ENCODE data around the gene PRR19.

DNA sequence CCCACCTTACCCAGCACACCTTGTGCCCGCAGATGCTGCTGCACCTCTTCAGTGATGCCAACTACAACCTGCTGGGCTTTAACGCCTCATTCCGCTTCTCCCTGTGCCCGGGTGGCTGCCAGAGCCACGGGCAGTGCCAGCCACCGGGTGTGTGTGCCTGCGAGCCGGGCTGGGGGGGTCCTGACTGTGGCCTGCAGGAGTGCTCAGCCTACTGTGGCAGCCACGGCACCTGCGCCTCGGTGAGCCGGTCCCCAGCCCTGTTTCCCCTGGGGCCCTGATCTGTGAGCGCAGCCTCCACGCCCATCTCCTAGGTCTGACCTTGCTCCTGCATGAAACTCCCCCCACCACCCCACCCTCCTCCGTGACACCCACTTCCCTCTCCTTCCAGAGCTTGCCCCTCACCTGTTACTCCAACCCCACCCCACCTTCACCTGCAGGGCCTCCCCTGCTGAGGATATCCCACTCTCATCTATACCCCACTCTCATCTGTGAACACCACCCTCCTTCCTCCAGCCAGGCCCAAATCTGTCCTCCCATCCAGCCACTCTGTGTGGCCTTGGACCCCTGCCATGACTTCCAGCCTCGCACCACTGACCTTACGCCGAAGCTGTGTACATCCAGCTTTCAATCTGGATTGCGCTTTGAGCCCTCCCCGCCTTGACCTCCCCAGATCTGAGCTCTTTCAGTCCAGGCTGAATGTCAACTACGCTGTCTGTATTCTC, 32.2 kb downstream of the PRR19 start:
- TF ChIP-seq, protein P1, sequence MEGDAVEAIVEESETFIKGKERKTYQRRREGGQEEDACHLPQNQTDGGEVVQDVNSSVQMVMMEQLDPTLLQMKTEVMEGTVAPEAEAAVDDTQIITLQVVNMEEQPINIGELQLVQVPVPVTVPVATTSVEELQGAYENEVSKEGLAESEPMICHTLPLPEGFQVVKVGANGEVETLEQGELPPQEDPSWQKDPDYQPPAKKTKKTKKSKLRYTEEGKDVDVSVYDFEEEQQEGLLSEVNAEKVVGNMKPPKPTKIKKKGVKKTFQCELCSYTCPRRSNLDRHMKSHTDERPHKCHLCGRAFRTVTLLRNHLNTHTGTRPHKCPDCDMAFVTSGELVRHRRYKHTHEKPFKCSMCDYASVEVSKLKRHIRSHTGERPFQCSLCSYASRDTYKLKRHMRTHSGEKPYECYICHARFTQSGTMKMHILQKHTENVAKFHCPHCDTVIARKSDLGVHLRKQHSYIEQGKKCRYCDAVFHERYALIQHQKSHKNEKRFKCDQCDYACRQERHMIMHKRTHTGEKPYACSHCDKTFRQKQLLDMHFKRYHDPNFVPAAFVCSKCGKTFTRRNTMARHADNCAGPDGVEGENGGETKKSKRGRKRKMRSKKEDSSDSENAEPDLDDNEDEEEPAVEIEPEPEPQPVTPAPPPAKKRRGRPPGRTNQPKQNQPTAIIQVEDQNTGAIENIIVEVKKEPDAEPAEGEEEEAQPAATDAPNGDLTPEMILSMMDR (IDR thresholded peaks at IDR 0.05; ENCODE audit: low read depth, low read length, poor library complexity, severe bottlenecking), result no peak
- TF ChIP-seq EZH2phosphoT487 (IDR thresholded peaks at IDR 0.05; ENCODE audit: borderline replicate concordance, low read length), result no peak

Measured in DOHH2 (cell line).